ENCODE data around the gene ZNF628. TPM values are rescaled to one million over a fixed set of nuclear protein-coding genes. Genes with fewer than 3 reads are reported as not detected.

The ZNF628 gene
- 10 to 100 TPM in 2 of 4 donors, 1 to 10 TPM in 2; 2.1 to 12.0 (median 6.5) TPM for total RNA-seq

DNA sequence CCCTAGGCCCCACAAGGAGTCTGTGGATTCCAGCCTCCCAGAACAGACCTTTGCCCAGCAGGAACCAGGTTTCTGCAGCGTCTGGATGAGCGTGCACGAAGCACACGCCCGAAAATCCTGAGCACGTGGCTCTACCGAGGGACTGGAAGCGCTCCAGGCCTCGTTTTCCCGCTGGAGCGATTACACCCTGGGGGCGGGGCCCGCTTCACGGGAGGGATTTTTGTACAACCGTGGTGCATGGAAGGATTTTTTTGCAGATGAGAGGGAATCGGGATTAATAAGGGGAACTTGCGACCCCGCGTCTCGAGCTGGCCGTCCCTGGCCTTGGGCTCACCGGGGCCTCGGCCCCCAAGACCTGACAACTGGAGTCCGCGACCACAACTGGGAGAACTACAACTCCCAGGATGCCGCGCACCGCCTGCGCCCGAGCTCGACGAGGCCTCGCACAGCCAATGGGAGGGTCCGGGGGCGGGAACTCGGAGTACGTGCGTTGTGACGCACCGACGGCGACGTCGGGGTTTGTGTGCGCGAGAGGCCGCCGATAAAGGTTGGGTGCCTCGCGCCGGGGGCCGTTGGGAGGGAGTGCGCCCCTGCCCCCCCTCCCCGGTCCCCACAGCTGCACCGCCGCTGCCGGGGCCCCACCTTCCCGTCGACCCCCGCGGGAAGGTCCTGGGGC, at the start of gene ZNF628:
Gene ZNF628 (plus strand): TSS at position 518 of the 676 bp plus-strand sequence. CDS start 3,294 bp downstream, outside the sequence.
- H3K4me1 ChIP-seq = peaks cover 40 to 60% of the 10 kb centered on the region in 2 donors
- intact Hi-C loops (cut with DNase I) = no loop called here
- no peaks in the 10 kb centered on the region for H3K27me3 ChIP-seq
- peak within 1 kb of the TSS; percentile 24 to 52 (median 42) for H3K4me3 ChIP-seq (replicated peaks in 1 of 3)
- 1 to 2% methylated on average over 25 to 45 of the region's 61 CpGs for WGBS, 2 donors
- no peaks in the 10 kb centered on the region for H3K9me3 ChIP-seq
- H3K36me3 ChIP-seq = no peaks in the 10 kb centered on the region
- DNase-seq = peak; percentile 99
- peak within 1 kb of the TSS; percentile 81 to 98 (median 95) for H3K27ac ChIP-seq
- TF ChIP-seq CTCF (IDR thresholded peaks at IDR 0.05) (no peak), POLR2A (IDR thresholded peaks at IDR 0.05) (peak in 1 of 2 donors; percentile 71)

DNA sequence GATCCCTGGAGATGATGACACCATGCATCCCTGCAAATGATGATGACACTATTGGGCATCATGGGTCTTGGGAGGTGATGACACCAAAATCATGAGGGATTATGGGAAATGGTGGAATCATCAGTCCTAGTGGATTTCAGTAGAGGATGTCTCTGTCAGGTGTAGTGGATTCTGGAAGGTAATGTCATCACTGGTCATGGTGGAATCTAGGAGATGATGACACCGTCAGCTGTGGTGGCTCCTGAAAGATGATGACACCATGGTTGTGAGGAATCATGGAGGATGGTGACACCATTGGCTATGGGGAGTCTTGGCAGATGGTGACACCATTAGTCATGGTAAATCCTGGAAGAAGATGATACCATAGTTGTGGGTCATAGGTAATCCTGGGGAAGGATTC, 45.2 kb upstream of the ZNF628 start:
- no peaks in the 10 kb centered on the region for H3K36me3 ChIP-seq
- TF ChIP-seq POLR2A (IDR thresholded peaks at IDR 0.05) (no peak), CTCF (IDR thresholded peaks at IDR 0.05) (no peak)
- H3K9me3 ChIP-seq = no peaks in the 10 kb centered on the region
- no peaks in the 10 kb centered on the region for H3K27me3 ChIP-seq
- no peak overlapping the region for H3K27ac ChIP-seq
- H3K4me1 ChIP-seq = no peaks in the 10 kb centered on the region
- intact Hi-C loops (cut with DNase I) = no loop called here
- H3K4me3 ChIP-seq (replicated peaks in 1 of 3) = no peak overlapping the region
- WGBS, 2 donors = 94 to 100% methylated on average over 1 of the region's 1 CpG
- no peak for DNase-seq

DNA sequence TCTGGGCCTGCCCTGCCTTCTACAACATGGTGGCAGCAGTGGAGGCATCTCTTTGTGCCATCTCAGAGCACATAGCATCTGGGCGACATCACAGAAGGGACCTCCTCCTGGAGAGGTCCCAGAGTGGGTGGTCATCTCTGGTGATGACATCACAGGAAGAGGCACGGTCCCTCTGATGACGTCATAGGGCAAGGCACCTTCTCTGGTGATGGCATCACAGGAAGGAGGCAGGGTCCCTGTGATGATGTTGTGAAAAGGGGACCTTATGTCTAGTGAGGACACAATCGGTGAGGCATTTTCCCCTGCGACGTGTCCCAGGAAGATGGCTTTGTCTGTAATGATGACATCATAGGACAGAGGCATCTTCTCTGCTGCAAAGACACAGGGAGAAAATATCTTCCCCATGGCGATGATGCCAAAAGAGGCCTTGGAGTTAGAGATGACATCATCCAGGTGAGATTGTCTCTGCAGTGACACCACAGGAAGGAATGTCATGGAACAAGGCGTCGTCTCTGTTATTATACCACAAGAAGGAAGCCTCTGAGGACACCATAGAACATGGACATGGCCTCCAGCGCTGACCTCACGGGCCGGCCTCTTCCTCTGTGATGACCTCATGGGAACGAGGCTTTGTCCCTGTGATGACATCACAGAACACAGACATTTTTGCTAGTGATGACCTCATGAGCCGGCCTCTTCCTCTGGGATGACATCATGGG, 44.0 kb upstream of the ZNF628 start:
- H3K4me1 ChIP-seq = no peaks in the 10 kb centered on the region
- 86 to 87% methylated on average over 13 to 14 of the region's 14 CpGs for WGBS, 2 donors
- no peak overlapping the region for H3K4me3 ChIP-seq (replicated peaks in 1 of 3)
- no peaks in the 10 kb centered on the region for H3K9me3 ChIP-seq
- no peak overlapping the region for H3K27ac ChIP-seq
- no peaks in the 10 kb centered on the region for H3K27me3 ChIP-seq
- no peaks in the 10 kb centered on the region for H3K36me3 ChIP-seq
- TF ChIP-seq POLR2A (IDR thresholded peaks at IDR 0.05) = no peak
- TF ChIP-seq CTCF (IDR thresholded peaks at IDR 0.05) = no peak
- intact Hi-C loops (cut with DNase I) = no loop called here
- no peak for DNase-seq

GRCh38 chr19:55433292-55433691, 43.1 kb upstream of the ZNF628 start:
- H3K27me3 ChIP-seq = no peaks in the 10 kb centered on the region
- WGBS, 2 donors = no CpG with 5 or more reads among the region's 48 CpGs
- no peaks in the 10 kb centered on the region for H3K9me3 ChIP-seq
- no peaks in the 10 kb centered on the region for H3K4me1 ChIP-seq
- intact Hi-C loops (cut with DNase I) = no loop called here
- H3K36me3 ChIP-seq = no peaks in the 10 kb centered on the region
- no peak overlapping the region for H3K4me3 ChIP-seq (replicated peaks in 1 of 3)
- no peak for DNase-seq
- TF ChIP-seq POLR2A (IDR thresholded peaks at IDR 0.05) = no peak
- TF ChIP-seq CTCF (IDR thresholded peaks at IDR 0.05) = no peak
- no peak overlapping the region for H3K27ac ChIP-seq

DNA sequence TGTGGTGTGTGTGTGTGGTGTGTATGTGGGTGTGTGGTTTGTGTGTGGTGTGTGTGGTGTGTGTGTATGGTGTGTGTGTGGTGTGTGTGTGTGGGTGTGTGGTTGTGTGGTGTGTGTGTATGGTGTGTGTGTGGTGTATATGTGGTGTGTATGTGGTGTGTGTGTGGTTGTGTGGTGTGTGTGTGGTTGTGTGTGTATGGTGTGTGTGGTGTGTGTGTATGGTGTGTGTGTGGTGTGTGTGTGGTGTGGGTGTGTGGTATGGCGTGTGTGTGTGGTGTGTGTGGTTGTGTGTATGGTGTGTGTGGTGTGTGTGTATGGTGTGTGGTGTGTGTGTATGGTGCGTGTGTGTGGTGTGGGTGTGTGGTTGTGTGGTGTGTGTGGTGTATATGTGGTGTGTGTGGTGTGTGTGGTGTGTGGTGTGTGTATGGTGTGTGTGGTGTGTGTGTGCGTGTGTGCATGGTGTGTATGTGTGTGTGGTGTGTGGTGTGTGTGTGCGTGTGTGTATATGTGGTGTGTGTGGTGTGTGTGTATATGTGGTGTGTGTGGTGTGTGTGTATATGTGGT, 42.0 kb upstream of the ZNF628 start:
- TF ChIP-seq POLR2A (IDR thresholded peaks at IDR 0.05) (no peak), CTCF (IDR thresholded peaks at IDR 0.05) (no peak)
- DNase-seq = no peak
- Histone ChIP-seq H3K27ac (no peak overlapping the region), H3K36me3 (no peaks in the 10 kb centered on the region), H3K9me3 (no peaks in the 10 kb centered on the region), H3K4me3 (replicated peaks in 1 of 3) (no peak overlapping the region), H3K27me3 (no peaks in the 10 kb centered on the region), H3K4me1 (no peaks in the 10 kb centered on the region)
- intact Hi-C loops (cut with DNase I) = no loop called here
- WGBS, 2 donors = 80 to 83% methylated on average over 4 of the region's 4 CpGs
